Activated CD8-positive, alpha-beta memory T cell treated with anti-CD3 and anti-CD28 coated beads, Interleukin-2, amount 10 ng/mL, durations not matched to agents 7 days and 5 days (primary cell): ENCODE data around the gene C1orf232. TPM values are rescaled to one million over a fixed set of nuclear protein-coding genes. Genes with fewer than 3 reads are reported as not detected.

Experiments used
- ATAC-seq: fragments of 150-1000 bp; cut with Tn5 transposase; one replicate; pipeline ENCODE4 v1.10.0; 2021; ENCODE audit warnings: moderate library complexity
- CTCF ChIA-PET: fragments of 350-600 bp; sonication (Branson Sonifier 250); formaldehyde crosslinking; loops from one replicate; lab custom pipeline; 2021; ENCODE audit warnings: antibody characterized with exemption; lab: Charles Lee
- DNase-seq: peaks from one replicate; pipeline ENCODE4 v3.0.0-alpha.2; 2020
- H3K27ac Mint-ChIP-seq: one replicate; pipeline ENCODE4 v1.8.0; 2021; ENCODE audit warnings: mild to moderate bottlenecking, mixed read lengths
- H3K27me3 Mint-ChIP-seq: one replicate; pipeline ENCODE4 v1.8.0; 2021; ENCODE audit warnings: mixed read lengths
- H3K36me3 Mint-ChIP-seq: one replicate; pipeline ENCODE4 v1.8.0; 2021; ENCODE audit warnings: mild to moderate bottlenecking, mixed read lengths
- H3K4me1 Mint-ChIP-seq: one replicate; pipeline ENCODE4 v1.8.0; 2021; ENCODE audit warnings: mixed read lengths
- H3K4me3 Mint-ChIP-seq: one replicate; pipeline ENCODE4 v1.8.0; 2021; ENCODE audit warnings: mild to moderate bottlenecking, moderate library complexity, mixed read lengths
- H3K9me3 Mint-ChIP-seq: one replicate; pipeline ENCODE4 v1.8.0; 2022; ENCODE audit warnings: low read depth, mixed read lengths
- total RNA-seq, 2 experiments: library from RNA; stranded (reverse); gene quantifications; one replicate each; pipeline ENCODE4 v1.2.3, GENCODE V29; 2021

Gene C1orf232
- total RNA-seq, 2 experiments from 2014 or later = not detected

DNA sequence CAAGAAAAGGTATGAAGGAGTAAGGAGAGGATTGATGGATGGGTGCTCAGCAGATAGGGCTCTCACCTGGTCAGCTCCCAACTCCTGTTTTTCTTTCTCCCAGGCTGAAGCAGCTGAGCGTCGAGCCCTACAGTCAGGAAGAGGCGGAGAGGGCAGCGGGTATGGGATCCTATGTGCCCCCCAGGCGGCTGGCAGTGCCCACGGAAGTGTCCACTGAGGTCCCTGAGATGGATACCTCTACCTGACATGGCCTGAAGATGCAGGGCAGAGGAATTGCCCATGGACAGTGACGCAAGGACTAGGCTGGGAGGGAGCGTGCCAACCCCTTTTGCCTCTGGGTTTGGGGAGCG, 1.7 kb upstream of the C1orf232 start:
- peak overlapping the region; percentile 89 for H3K4me3 Mint-ChIP-seq
- CTCF ChIA-PET = interaction anchor here (0.8 to 9.8 kb wide), 36 partner anchors 8 to 330 kb away, joined by 3 to 105 read pairs (median 6); partner anchors contain the start of genes CD52, CEP85 and CNKSR1
- ATAC-seq = no peak
- H3K4me1 Mint-ChIP-seq = peaks cover 21% of the 10 kb centered on the region
- H3K36me3 Mint-ChIP-seq = no peaks in the 10 kb centered on the region
- peak overlapping the region; percentile 88 for H3K27ac Mint-ChIP-seq
- no peaks in the 10 kb centered on the region for H3K9me3 Mint-ChIP-seq
- no peak for DNase-seq
- peaks cover 5% of the 10 kb centered on the region for H3K27me3 Mint-ChIP-seq

DNA sequence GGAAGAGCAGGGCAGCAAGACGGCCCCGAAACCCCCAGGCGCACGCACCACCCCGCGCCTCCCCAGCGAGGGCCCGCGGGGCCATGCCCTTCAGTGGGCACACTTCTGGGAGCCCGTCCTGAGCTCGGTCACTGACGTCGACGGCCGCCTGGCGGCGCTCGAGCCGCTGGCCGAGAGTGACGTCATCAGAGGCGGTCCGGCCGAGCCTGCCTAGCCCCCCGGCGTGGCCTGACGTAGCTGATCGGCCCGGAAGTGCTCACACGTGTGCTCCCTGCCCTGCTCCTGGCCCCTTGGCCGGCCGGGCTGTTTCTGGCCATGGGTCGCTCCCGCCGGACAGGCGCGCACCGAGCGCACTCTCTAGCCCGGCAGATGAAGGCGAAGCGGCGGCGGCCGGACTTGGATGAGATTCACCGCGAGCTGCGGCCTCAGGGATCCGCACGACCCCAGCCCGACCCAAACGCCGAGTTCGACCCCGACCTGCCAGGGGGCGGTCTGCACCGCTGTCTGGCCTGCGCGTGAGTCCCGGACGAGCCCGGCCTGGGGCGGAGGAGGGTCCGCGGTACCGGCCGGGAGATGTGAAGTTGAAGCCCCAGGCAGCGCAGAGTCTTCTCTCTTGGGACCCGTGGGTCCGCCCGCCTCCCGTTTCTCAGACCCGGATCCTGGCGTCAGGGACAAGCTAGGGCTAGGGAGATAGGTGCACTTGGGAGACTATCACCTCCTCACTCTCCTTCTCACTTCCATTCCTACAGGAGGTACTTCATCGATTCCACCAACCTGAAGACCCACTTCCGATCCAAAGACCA, 1.1 kb upstream of the C1orf232 start, which contains the start of gene ZNF593:
Gene ZNF593 (plus strand): TSS at position 240 of the 803 bp plus-strand sequence. CDS start 76 bp downstream, at position 316.
- ATAC-seq (peak; percentile 97), DNase-seq (peak; percentile 92)
- Mint-ChIP-seq H3K27ac (peak within 1 kb of the TSS; percentile 88), H3K27me3 (peaks cover 11% of the 10 kb centered on the region), H3K4me3 (peak within 1 kb of the TSS; percentile 89), H3K9me3 (no peaks in the 10 kb centered on the region), H3K36me3 (no peaks in the 10 kb centered on the region), H3K4me1 (peaks cover 26% of the 10 kb centered on the region)
- CTCF ChIA-PET = interaction anchor here (0.6 to 9.8 kb wide), 68 partner anchors 8 to 330 kb away, joined by 3 to 105 read pairs (median 4); partner anchors contain the start of genes CD52, CEP85, CNKSR1 and DHDDS

DNA sequence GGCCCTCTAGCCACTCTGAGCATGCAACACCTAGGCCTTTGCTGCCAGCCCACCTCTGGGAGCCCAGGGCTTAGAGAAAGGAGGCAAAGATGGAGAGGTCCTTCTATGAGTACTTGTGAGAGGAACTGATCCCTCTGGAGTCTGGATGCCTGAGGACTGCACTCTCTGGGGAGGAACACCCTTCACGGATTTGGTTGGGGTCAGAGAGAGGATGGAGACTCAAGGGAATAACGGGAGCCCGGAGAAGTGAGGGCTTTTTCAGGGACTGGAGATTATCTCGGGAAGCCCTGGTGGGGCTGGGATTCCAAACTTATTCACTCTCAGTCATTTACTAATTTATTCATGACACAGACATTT, 413 bp upstream of the C1orf232 start:
- H3K27ac Mint-ChIP-seq = peak overlapping the region; percentile 35
- peaks cover 28% of the 10 kb centered on the region for H3K4me1 Mint-ChIP-seq
- peak overlapping the region; percentile 89 for H3K4me3 Mint-ChIP-seq
- no peaks in the 10 kb centered on the region for H3K9me3 Mint-ChIP-seq
- ATAC-seq (no peak), DNase-seq (no peak)
- H3K36me3 Mint-ChIP-seq = no peaks in the 10 kb centered on the region
- CTCF ChIA-PET = interaction anchor here (0.6 to 9.8 kb wide), 60 partner anchors 8 to 331 kb away, joined by 3 to 105 read pairs (median 4); partner anchors contain the start of genes CD52, CEP85, CNKSR1 and PAFAH2
- peaks cover 15% of the 10 kb centered on the region for H3K27me3 Mint-ChIP-seq

GRCh38 chr1:26166719-26167281, 2.0 kb downstream of the C1orf232 start:
- DNase-seq (no peak), ATAC-seq (no peak)
- H3K4me1 Mint-ChIP-seq = peaks cover 36% of the 10 kb centered on the region
- H3K4me3 Mint-ChIP-seq = no peak overlapping the region
- no peak overlapping the region for H3K27ac Mint-ChIP-seq
- no peaks in the 10 kb centered on the region for H3K9me3 Mint-ChIP-seq
- H3K36me3 Mint-ChIP-seq = no peaks in the 10 kb centered on the region
- peaks cover 30% of the 10 kb centered on the region for H3K27me3 Mint-ChIP-seq
- CTCF ChIA-PET = interaction anchor here (0.6 to 3.3 kb wide), 4 partner anchors 22 to 336 kb away, joined by 3 to 16 read pairs (median 4); partner anchors contain the start of gene CEP85

DNA sequence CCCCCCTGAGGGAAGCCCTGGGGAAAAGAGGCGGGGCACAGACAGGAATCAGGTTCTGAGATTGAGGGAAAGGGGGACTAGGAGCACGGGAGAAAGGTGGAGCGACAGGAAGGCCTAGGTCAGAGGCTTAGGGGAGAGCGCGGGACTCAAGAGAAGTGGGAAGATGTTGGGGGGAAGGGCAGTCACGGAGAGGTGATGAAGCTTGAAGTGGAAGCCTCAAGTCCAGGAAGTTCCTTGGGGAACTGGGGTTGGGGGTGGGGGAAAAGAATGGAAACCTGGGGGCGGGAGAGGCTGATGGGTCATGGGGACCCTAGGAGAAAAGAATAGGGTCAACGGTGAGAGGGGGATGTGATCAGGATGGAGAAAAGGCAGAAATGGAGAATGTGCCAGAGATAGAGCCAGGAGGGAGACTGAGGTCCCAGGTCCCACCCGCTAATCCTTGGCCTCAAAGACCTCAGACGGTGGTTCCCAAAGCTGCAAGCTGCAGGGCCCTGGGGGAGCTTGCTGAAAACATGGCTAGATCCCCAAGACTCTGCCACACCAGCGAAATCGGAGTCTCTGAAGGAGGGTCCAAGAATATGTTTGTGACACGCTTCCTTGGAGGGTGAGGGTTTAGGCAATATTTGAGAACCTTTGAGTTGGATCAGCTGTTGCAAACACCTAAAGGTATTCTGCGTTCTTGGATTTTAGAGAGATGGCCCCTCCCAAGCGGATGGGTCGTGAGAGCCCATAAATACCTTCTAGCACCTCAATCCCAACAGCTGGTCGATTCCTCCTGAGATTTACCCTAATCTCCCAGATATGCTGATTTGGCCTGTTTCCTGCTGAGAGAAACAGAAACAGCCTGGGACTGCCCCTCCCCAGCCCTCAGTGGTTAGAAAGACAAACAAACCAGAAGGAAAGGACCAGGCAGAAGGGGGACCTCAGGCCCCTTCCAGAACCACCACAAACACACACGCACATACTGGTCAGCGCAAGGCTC, 3.6 kb downstream of the C1orf232 start:
- Mint-ChIP-seq H3K9me3 (no peaks in the 10 kb centered on the region), H3K4me3 (peak overlapping the region; percentile 20), H3K4me1 (peaks cover 23% of the 10 kb centered on the region), H3K36me3 (no peaks in the 10 kb centered on the region), H3K27ac (no peak overlapping the region), H3K27me3 (peaks cover 39% of the 10 kb centered on the region)
- no peak for ATAC-seq
- CTCF ChIA-PET = interaction anchor here (0.7 to 3.3 kb wide), 9 partner anchors 40 to 270 kb away, joined by 3 to 16 read pairs (median 4); partner anchors contain the start of gene CEP85
- DNase-seq = no peak

DNA sequence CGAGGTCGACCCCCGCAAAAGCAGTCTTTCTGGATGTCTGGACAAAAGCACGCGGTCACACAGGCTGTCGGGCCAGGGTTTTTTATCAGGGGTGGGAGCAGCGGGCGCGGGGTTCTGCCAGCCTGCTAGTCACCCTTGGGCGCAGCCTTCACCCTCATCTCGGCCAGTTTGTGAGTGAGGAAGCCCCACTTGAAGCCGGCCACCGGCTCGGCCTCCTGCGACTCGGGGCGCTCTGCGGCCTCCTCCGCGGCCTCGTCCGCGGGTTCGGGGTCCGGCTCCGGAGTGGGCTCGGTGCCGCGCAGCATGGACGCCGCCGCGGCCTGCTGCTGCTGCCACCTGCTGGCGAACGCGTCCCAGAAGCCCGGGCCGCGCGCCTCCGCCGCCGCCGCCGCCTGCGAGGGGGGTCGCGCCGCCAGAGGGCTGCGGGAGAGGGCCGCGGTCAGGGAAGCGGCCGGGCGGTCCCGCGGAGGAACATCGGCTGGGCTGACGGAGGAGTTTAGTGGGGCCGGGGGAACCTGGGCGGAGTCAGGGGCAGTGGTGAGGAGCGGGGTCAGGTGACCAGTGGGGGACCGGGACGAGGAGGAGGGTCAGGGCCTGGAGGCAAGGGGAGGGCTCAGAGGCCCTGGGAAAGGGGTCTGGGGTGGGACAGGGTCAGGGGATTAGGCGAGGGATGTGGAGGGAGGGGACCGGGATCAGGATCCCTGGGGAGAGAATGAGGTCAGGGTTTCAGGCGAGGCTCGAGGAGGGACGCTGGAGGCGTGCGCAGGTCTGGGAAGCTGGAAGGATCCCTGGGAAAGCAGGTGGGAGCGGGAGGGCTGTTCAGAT, 4.5 kb downstream of the C1orf232 start:
- no peak overlapping the region for H3K27ac Mint-ChIP-seq
- H3K4me1 Mint-ChIP-seq = peaks cover 23% of the 10 kb centered on the region
- H3K36me3 Mint-ChIP-seq = no peaks in the 10 kb centered on the region
- ATAC-seq = peak; percentile 74
- peak; percentile 52 for DNase-seq
- CTCF ChIA-PET = interaction anchor here (0.7 to 3.3 kb wide), 18 partner anchors 10 to 253 kb away, joined by 3 to 16 read pairs (median 4); partner anchors contain the start of gene CEP85
- peaks cover 46% of the 10 kb centered on the region for H3K27me3 Mint-ChIP-seq
- peak overlapping the region; percentile 20 for H3K4me3 Mint-ChIP-seq
- no peaks in the 10 kb centered on the region for H3K9me3 Mint-ChIP-seq

DNA sequence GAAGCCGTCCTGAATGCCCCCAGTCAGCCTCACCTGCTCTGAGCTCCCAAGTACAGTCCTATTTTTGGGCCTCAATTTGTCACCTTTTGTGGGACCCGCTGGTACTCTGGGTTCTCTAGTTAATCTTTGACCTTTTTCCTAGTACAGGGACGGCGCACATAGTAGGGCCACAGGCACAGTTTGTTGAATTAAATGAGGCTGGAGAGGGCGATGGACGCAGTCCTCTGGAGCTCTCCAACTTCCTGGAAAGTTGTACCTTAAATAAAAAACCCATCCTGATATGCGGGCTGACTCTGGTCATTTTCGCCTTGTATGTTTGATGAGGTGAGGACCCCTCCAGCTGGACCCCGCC, 5.1 kb downstream of the C1orf232 start:
- Mint-ChIP-seq H3K27ac (no peak overlapping the region), H3K4me3 (no peak overlapping the region), H3K36me3 (no peaks in the 10 kb centered on the region), H3K4me1 (peaks cover 23% of the 10 kb centered on the region), H3K27me3 (peaks cover 51% of the 10 kb centered on the region), H3K9me3 (no peaks in the 10 kb centered on the region)
- no peak for ATAC-seq
- no peak for DNase-seq
- CTCF ChIA-PET = interaction anchor here (0.7 to 2.5 kb wide), 17 partner anchors 11 to 253 kb away, joined by 3 to 7 read pairs (median 4); partner anchors contain the start of gene CEP85

- CTCF ChIA-PET = interaction anchor here (1.0 to 3.8 kb wide), 7 partner anchors 17 to 255 kb away, joined by 3 to 14 read pairs (median 4); no protein-coding TSS in a partner anchor
- no peak for DNase-seq
- Mint-ChIP-seq H3K27me3 (peaks cover 63% of the 10 kb centered on the region), H3K27ac (no peak overlapping the region), H3K36me3 (no peaks in the 10 kb centered on the region), H3K9me3 (no peaks in the 10 kb centered on the region), H3K4me3 (peak overlapping the region; percentile 48), H3K4me1 (peaks cover 23% of the 10 kb centered on the region)
- ATAC-seq = no peak
These were observed 6.5 kb downstream of the C1orf232 start for GRCh38 chr1:26162220-26162709.

- peaks cover 20% of the 10 kb centered on the region for H3K4me1 Mint-ChIP-seq
- no peaks in the 10 kb centered on the region for H3K36me3 Mint-ChIP-seq
- DNase-seq (peak; percentile 52), ATAC-seq (peak; percentile 64)
- peaks cover 67% of the 10 kb centered on the region for H3K27me3 Mint-ChIP-seq
- CTCF ChIA-PET = interaction anchor here (0.6 to 3.8 kb wide), 9 partner anchors 8 to 255 kb away, joined by 3 to 14 read pairs (median 4); partner anchors contain the start of genes ZNF593 and ZNF593OS
- H3K4me3 Mint-ChIP-seq = peak overlapping the region; percentile 48
- H3K27ac Mint-ChIP-seq = no peak overlapping the region
- H3K9me3 Mint-ChIP-seq = no peaks in the 10 kb centered on the region
These were observed 7.1 kb downstream of the C1orf232 start for GRCh38 chr1:26161415-26162219.

DNA sequence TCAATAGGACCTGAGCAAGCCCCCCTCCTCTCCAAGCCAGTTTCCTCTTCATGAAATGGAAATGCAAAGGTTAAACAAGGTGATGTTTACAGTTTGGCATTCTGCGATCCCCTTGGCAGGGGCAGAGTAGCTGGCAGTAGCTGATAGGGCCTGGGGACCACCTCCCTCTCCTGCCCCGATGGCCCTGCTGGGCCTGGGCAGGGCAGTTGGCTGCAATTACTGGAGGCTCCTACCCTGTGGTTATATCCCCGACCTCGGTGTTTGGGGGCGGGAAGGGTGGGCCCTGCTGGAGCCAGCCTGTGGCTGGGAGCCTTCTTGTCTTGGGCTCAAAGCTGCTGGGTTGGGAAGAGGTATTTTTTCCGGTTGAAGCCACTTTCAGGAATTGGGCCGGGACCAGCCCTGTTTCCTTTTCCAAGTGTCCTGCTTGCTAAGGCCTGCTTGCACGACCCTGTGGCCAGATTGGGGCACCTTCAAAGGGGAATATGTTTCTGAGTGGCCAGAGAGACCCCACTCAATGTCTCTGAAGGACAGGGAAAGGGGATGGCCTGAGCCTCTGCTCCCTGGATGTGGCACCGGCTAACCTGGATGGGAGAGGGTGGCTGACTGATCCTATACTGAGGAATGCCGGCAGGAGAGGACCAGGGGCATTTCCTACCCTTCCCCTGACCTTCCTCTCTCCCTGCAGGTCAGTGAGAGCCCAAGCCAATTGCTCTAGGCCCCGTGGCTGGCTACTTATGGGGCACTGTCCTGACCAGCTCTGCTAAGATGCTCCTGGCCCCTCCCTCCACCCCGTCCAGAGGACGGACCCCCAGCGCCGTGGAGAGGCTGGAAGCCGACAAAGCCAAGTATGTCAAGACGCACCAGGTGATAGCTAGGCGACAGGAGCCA, 8.0 kb downstream of the C1orf232 start:
- no peaks in the 10 kb centered on the region for H3K9me3 Mint-ChIP-seq
- CTCF ChIA-PET = interaction anchor here (0.6 to 3.8 kb wide), 7 partner anchors 9 to 124 kb away, joined by 3 to 14 read pairs (median 4); partner anchors contain the start of genes ZNF593 and ZNF593OS
- ATAC-seq (no peak), DNase-seq (no peak)
- H3K27ac Mint-ChIP-seq = no peak overlapping the region
- peaks cover 73% of the 10 kb centered on the region for H3K27me3 Mint-ChIP-seq
- H3K36me3 Mint-ChIP-seq = no peaks in the 10 kb centered on the region
- H3K4me3 Mint-ChIP-seq = no peak overlapping the region
- H3K4me1 Mint-ChIP-seq = peaks cover 18% of the 10 kb centered on the region
